Measurements from ENCODE around the gene ZNF792. TPM values are rescaled to one million over a fixed set of nuclear protein-coding genes. Genes with fewer than 3 reads are reported as not detected.

Gene ZNF792
- 10 to 100 TPM in 2 of 3 donors, 1 to 10 TPM in 1; 6.4 to 11.6 (median 11.1) TPM for total RNA-seq

GRCh38 chr19:34963573-34964406, at the start of gene ZNF792:
Gene ZNF792, minus strand, starts transcription at chr19:34964229. Its CDS starts 567 bp downstream, at chr19:34963662.
- DNase-seq (ENCODE audit: low spot score in 2 of 2), result peak; percentile 34 to 59
- Histone ChIP-seq H3K36me3 (peaks cover 15% of the 10 kb centered on the region), H3K4me3 (peak within 1 kb of the TSS; percentile 94 to 95 (median 95)), H3K4me1 (peaks cover 0 to 8% of the 10 kb centered on the region in 2 donors), H3K9me3 (peaks cover 31 to 34% of the 10 kb centered on the region in 2 donors), H3K27ac (peak within 1 kb of the TSS; percentile 60 to 75), H3K27me3 (no peaks in the 10 kb centered on the region)
- TF ChIP-seq POLR2A (IDR thresholded peaks at IDR 0.05) (no peak), POLR2AphosphoS5 (IDR thresholded peaks at IDR 0.05) (no peak), CTCF (IDR thresholded peaks at IDR 0.05) (no peak)
- intact Hi-C loops (cut with DNase I; ENCODE audit: low total_unique reads), result no loop called here

GRCh38 chr19:35013041-35013819, 49.2 kb upstream of the ZNF792 start:
- peak overlapping the region in 1 of 2 donors; percentile 53 for H3K27ac ChIP-seq
- intact Hi-C loops (cut with DNase I; ENCODE audit: low total_unique reads), result loop anchor here (5.0 to 10.0 kb wide), 2 partner anchors 36 to 1838 kb away; no protein-coding TSS in a partner anchor
- peaks cover 0 to 6% of the 10 kb centered on the region in 2 donors for H3K4me1 ChIP-seq
- DNase-seq (ENCODE audit: low spot score in 2 of 2), result peak in 1 of 2 donors; percentile 57
- H3K27me3 ChIP-seq, result no peaks in the 10 kb centered on the region
- TF ChIP-seq CTCF (IDR thresholded peaks at IDR 0.05), result peak; percentile 94 to 95 (median 94)
- peak in 2 of 3 donors; percentile 31 to 56 for TF ChIP-seq POLR2AphosphoS5 (IDR thresholded peaks at IDR 0.05)
- TF ChIP-seq POLR2A (IDR thresholded peaks at IDR 0.05), result no peak
- no peaks in the 10 kb centered on the region for H3K9me3 ChIP-seq
- H3K4me3 ChIP-seq, result no peak overlapping the region
- no peaks in the 10 kb centered on the region for H3K36me3 ChIP-seq

- H3K36me3 ChIP-seq, result no peaks in the 10 kb centered on the region
- H3K27ac ChIP-seq, result peak overlapping the region in 1 of 2 donors; percentile 53
- H3K4me3 ChIP-seq, result no peak overlapping the region
- H3K27me3 ChIP-seq, result no peaks in the 10 kb centered on the region
- H3K4me1 ChIP-seq, result peaks cover 0 to 6% of the 10 kb centered on the region in 2 donors
- intact Hi-C loops (cut with DNase I; ENCODE audit: low total_unique reads), result loop anchor here (5.0 to 10.0 kb wide), 2 partner anchors 35 to 1837 kb away; no protein-coding TSS in a partner anchor
- no peaks in the 10 kb centered on the region for H3K9me3 ChIP-seq
- TF ChIP-seq POLR2A (IDR thresholded peaks at IDR 0.05) (no peak), POLR2AphosphoS5 (IDR thresholded peaks at IDR 0.05) (no peak), CTCF (IDR thresholded peaks at IDR 0.05) (no peak)
- DNase-seq (ENCODE audit: low spot score in 2 of 2), result no peak
Observed at GRCh38 chr19:35011737-35012682, 48.0 kb upstream of the ZNF792 start.

- TF ChIP-seq POLR2AphosphoS5 (IDR thresholded peaks at IDR 0.05), result no peak
- TF ChIP-seq CTCF (IDR thresholded peaks at IDR 0.05), result no peak
- no peak for TF ChIP-seq POLR2A (IDR thresholded peaks at IDR 0.05)
- H3K4me1 ChIP-seq, result peaks cover 0 to 6% of the 10 kb centered on the region in 2 donors
- peak overlapping the region in 1 of 2 donors; percentile 34 for H3K27ac ChIP-seq
- no peaks in the 10 kb centered on the region for H3K27me3 ChIP-seq
- H3K9me3 ChIP-seq, result no peaks in the 10 kb centered on the region
- H3K36me3 ChIP-seq, result no peaks in the 10 kb centered on the region
- no peak for DNase-seq (ENCODE audit: low spot score in 2 of 2)
- intact Hi-C loops (cut with DNase I; ENCODE audit: low total_unique reads), result loop anchor here (5.0 to 10.0 kb wide), 2 partner anchors 34 to 1836 kb away; no protein-coding TSS in a partner anchor
- H3K4me3 ChIP-seq, result no peak overlapping the region
Observed at GRCh38 chr19:35011091-35011689, 47.2 kb upstream of the ZNF792 start.
